T-helper 2 cell treated with Interferon-gamma antibody and Interleukin-4, amounts not matched to agents 5 μg/mL and 100 μg/mL, for 36 hours (primary cell): Measurements from ENCODE around the gene IGFL1.
"Not testable (repeated sequence)": the region's sequence is repeated elsewhere in the genome, so short reads cannot be mapped to it uniquely, and the experiment has no call there.

Source experiments
- DNase-seq: peaks from one replicate; pipeline ENCODE4 v3.0.0; 2021; ENCODE audit warnings: low spot score
- H3K27ac Mint-ChIP-seq: one replicate; pipeline ENCODE4 v1.8.0; 2021; ENCODE audit warnings: mild to moderate bottlenecking, mixed read lengths
- H3K27me3 Mint-ChIP-seq: one replicate; pipeline ENCODE4 v1.8.0; 2021; ENCODE audit warnings: low read depth, mixed read lengths
- H3K36me3 Mint-ChIP-seq: one replicate; pipeline ENCODE4 v1.8.0; 2021; ENCODE audit warnings: low read depth, mixed read lengths
- H3K4me1 Mint-ChIP-seq: one replicate; pipeline ENCODE4 v1.8.0; 2021; ENCODE audit warnings: low read depth, mixed read lengths
- H3K4me3 Mint-ChIP-seq: one replicate; pipeline ENCODE4 v1.8.0; 2022; ENCODE audit warnings: mild to moderate bottlenecking, moderate library complexity, mixed read lengths
- H3K9me3 Mint-ChIP-seq: one replicate; pipeline ENCODE4 v1.8.0; 2021; ENCODE audit warnings: mixed read lengths

The IGFL1 gene

GRCh38 chr19:46224773-46225172 is 4.8 kb upstream of the IGFL1 start:
- Mint-ChIP-seq H3K9me3 (no peaks in the 10 kb centered on the region), H3K27ac (no peak overlapping the region), H3K4me1 (no peaks in the 10 kb centered on the region), H3K4me3 (no peak overlapping the region), H3K27me3 (peaks cover 13% of the 10 kb centered on the region), H3K36me3 (no peaks in the 10 kb centered on the region)
- no peak for DNase-seq

- H3K4me3 Mint-ChIP-seq = no peak overlapping the region
- no peaks in the 10 kb centered on the region for H3K4me1 Mint-ChIP-seq
- peaks cover 16% of the 10 kb centered on the region for H3K27me3 Mint-ChIP-seq
- H3K36me3 Mint-ChIP-seq = no peaks in the 10 kb centered on the region
- H3K9me3 Mint-ChIP-seq = no peaks in the 10 kb centered on the region
- no peak overlapping the region for H3K27ac Mint-ChIP-seq
- DNase-seq = no peak
These were observed 4.0 kb upstream of the IGFL1 start for GRCh38 chr19:46225558-46226004.

GRCh38 chr19:46226438-46226973 is 3.0 kb upstream of the IGFL1 start:
- Mint-ChIP-seq H3K27ac (no peak overlapping the region), H3K4me1 (no peaks in the 10 kb centered on the region), H3K27me3 (peaks cover 17% of the 10 kb centered on the region), H3K4me3 (no peak overlapping the region), H3K36me3 (no peaks in the 10 kb centered on the region), H3K9me3 (no peaks in the 10 kb centered on the region)
- DNase-seq = no peak

DNA sequence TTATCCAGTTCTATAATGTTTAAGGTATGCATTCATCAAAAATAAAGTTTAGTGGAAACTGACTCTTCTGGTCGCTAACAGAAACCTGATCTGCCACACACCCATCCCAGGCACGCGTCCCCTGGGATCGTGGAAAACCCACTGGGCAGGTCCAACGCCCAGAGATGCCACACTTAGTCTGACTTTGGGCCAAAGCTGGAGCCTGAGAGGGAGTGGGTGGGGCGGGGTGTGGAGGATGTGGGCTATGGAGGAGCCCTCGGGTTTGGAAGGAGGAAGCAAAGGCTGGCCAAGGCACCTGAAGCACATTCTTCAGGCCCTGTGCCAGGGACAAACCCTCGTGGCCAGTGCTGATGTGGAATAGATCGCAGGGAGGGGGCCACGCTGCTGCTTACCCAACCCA is 2.5 kb downstream of the IGFL1 start:
- H3K27ac Mint-ChIP-seq = no peak overlapping the region
- no peaks in the 10 kb centered on the region for H3K4me1 Mint-ChIP-seq
- H3K27me3 Mint-ChIP-seq = peaks cover 19% of the 10 kb centered on the region
- no peaks in the 10 kb centered on the region for H3K36me3 Mint-ChIP-seq
- DNase-seq = no peak
- H3K4me3 Mint-ChIP-seq = no peak overlapping the region
- H3K9me3 Mint-ChIP-seq = no peaks in the 10 kb centered on the region

GRCh38 chr19:46232468-46232867 is 2.9 kb downstream of the IGFL1 start:
- Mint-ChIP-seq H3K27me3 (peaks cover 19% of the 10 kb centered on the region), H3K4me1 (no peaks in the 10 kb centered on the region), H3K27ac (no peak overlapping the region), H3K36me3 (no peaks in the 10 kb centered on the region), H3K9me3 (no peaks in the 10 kb centered on the region), H3K4me3 (no peak overlapping the region)
- no peak for DNase-seq

DNA sequence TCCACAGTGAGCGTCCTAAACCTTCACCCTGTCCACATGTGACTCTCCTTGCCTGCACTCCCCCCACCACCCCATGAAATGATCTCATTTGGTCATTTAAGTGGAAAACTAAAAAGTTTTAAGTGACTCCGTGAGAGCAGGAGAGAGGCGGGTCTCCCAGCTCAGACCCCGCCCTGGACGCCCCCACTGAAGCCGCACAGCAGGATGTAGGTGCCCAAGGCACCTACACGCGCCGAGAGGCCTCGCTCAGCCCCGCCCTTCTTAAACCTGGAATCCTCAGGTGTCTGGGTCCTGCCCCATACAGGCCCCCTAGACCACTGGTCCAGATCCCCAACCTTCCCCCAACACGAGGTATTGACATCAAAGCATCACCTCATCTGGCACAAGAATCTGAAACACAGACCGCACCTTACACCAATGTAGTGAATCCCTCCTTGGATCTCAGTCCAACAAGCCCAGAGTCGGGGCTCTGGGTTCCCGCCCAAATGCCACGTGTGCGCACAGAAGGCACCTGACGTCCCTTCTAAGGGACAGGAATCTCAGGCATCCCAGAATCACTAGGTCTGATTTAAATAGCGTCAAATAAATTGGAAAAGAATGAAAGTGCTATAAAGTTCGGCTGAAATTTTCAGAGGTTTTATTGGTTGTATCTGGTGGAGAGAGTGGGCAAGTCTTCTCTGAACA is 3.5 kb downstream of the IGFL1 start:
- H3K27me3 Mint-ChIP-seq = peaks cover 22% of the 10 kb centered on the region
- DNase-seq = no peak
- no peaks in the 10 kb centered on the region for H3K9me3 Mint-ChIP-seq

GRCh38 chr19:46233871-46234270 is 4.3 kb downstream of the IGFL1 start:
- peaks cover 30% of the 10 kb centered on the region for H3K27me3 Mint-ChIP-seq
- DNase-seq, H3K27ac Mint-ChIP-seq, H3K4me3 Mint-ChIP-seq, H3K4me1 Mint-ChIP-seq, H3K36me3 Mint-ChIP-seq, H3K9me3 Mint-ChIP-seq: not testable (repeated sequence)

More for the DNA sequence above, 3.5 kb downstream of the IGFL1 start:
- no peak overlapping the region for H3K27ac Mint-ChIP-seq
- H3K36me3 Mint-ChIP-seq = no peaks in the 10 kb centered on the region
- no peaks in the 10 kb centered on the region for H3K4me1 Mint-ChIP-seq
- H3K4me3 Mint-ChIP-seq = no peak overlapping the region

DNA sequence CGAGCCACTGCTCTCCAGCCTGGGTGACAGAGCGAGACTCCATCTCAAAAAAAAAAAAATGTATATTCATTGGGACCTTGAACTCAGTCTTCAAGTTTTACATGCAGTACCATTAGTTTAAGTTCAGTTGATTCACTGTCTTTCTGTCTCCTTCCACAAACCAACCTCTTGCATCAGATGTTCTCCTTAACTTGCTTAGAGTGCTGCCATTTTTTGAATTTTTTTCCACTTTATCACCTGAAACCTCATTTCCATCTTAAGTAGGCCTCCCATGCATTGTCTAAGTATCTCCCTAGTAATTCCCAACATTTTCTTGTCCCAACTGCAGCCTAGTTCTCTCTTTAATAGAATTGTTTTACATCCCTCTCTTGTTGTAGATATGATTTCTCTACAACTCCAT is 8.6 kb downstream of the IGFL1 start:
- H3K9me3 Mint-ChIP-seq, H3K36me3 Mint-ChIP-seq, H3K27ac Mint-ChIP-seq, H3K4me3 Mint-ChIP-seq, DNase-seq, H3K4me1 Mint-ChIP-seq: not testable (repeated sequence)
- H3K27me3 Mint-ChIP-seq = peaks cover 47% of the 10 kb centered on the region

DNA sequence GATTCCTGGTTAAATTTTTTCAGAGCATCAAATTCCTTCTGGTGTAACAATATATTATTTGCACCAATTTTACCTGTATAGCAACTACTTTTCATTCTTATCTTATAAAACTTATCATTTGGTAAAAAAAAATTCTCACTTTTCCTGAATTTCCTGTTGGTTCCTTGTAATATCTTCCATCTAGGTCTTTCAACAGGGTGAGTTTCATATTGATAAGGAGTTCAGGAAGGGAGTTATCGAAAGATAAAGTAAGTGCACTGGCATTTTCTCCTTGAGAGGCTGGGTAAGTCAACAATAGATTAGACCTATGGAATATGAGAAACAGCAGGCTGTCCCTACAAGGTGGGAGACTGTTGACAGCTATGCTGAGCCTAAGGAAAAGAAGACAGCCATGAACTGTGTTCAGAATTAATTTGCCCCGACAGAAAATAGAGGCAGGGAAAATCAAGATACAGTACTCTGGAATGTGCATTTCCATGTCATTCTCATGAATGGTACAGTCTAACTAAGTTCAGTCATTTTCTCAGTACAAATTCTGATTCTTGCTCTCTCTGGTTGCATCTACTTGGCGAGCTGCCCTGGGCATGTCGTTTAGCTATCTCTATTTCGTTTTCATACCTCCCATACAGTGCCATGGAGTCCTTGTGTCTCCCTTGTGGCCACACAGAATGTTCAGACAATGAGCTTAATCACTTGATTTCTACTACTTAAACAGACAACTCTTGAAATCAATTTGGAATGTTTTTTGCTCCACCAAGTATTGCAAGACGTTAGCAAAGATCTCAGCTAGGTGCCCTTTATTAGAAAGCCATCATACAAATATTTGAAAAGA is 9.9 kb downstream of the IGFL1 start:
- Mint-ChIP-seq H3K27me3 (peaks cover 54% of the 10 kb centered on the region), H3K9me3 (no peaks in the 10 kb centered on the region), H3K4me3 (no peak overlapping the region), H3K4me1 (no peaks in the 10 kb centered on the region), H3K27ac (no peak overlapping the region), H3K36me3 (no peaks in the 10 kb centered on the region)
- DNase-seq = no peak

GRCh38 chr19:46240693-46241092 is 11.2 kb downstream of the IGFL1 start:
- H3K4me1 Mint-ChIP-seq = no peaks in the 10 kb centered on the region
- H3K27ac Mint-ChIP-seq = no peak overlapping the region
- no peak overlapping the region for H3K4me3 Mint-ChIP-seq
- H3K27me3 Mint-ChIP-seq = peaks cover 61% of the 10 kb centered on the region
- no peaks in the 10 kb centered on the region for H3K36me3 Mint-ChIP-seq
- no peaks in the 10 kb centered on the region for H3K9me3 Mint-ChIP-seq
- no peak for DNase-seq

- Mint-ChIP-seq H3K36me3 (no peaks in the 10 kb centered on the region), H3K4me1 (no peaks in the 10 kb centered on the region), H3K27me3 (peaks cover 60% of the 10 kb centered on the region), H3K27ac (no peak overlapping the region), H3K4me3 (no peak overlapping the region), H3K9me3 (no peaks in the 10 kb centered on the region)
- DNase-seq = no peak
These were observed 12.1 kb downstream of the IGFL1 start for GRCh38 chr19:46241626-46242025.

DNA sequence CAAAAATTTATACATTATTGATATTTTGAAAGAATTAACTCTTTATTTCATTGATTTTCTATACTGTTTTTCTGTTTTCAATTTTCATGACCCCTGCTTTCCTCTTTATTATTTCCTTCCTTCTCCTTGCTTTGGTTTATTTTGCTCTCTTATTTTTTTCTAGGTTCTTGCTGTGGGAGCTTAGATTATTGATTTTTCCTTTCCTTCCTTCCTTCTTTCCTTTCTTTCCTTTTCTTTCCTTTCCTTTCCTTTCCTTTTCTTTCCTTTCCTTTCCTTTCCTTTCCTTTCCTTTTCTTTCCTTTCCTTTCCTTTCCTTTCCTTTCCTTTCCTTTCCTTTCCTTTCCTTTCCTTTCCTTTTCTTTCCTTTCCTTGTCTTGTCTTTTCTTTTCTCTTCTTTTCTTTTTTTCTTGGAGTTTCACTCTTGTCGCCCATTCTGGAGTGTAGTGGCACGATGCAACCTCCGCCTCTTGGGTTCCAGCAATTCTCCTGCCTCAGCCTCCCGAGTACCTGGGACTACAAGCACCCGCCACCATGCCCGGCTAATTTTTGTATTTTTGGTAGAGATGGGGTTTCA is 13.6 kb downstream of the IGFL1 start:
- not testable (repeated sequence) for H3K9me3 Mint-ChIP-seq, H3K27ac Mint-ChIP-seq, DNase-seq, H3K4me3 Mint-ChIP-seq, H3K4me1 Mint-ChIP-seq, H3K36me3 Mint-ChIP-seq
- H3K27me3 Mint-ChIP-seq = peaks cover 62% of the 10 kb centered on the region

DNA sequence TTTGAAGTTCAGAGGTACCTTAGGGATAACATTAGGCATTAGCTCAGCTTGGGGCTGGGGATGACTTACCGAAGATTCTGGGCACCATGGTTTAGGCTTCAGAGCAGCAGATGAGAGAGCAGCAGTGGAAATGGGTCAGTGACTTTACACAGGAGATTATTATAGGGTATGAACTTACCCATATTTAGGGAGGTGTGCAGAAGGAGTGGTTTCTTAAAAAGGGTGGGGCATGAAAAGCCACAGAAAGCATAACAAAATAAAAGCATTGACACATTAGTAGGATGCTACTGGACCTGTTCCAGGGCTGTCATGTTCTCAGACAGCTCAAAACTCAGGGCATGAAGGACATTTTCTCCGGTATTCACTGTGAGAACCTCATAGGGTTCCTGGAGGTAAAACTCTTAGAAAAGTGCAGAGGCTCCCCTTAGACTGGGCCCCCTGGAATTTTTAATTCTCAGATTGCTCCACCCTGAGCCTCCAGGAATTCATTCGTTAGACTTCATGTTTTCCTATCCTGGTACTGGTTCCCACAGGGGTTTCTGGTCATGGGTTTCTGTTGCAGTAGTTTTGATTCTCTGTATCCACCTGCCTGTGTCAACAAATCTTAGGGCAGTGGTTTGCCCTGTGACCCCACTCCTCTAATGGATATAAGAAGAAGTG is 20.7 kb downstream of the IGFL1 start:
- Mint-ChIP-seq H3K4me1 (no peaks in the 10 kb centered on the region), H3K9me3 (no peaks in the 10 kb centered on the region), H3K4me3 (no peak overlapping the region), H3K27me3 (peaks cover 55% of the 10 kb centered on the region), H3K36me3 (no peaks in the 10 kb centered on the region), H3K27ac (no peak overlapping the region)
- no peak for DNase-seq

DNA sequence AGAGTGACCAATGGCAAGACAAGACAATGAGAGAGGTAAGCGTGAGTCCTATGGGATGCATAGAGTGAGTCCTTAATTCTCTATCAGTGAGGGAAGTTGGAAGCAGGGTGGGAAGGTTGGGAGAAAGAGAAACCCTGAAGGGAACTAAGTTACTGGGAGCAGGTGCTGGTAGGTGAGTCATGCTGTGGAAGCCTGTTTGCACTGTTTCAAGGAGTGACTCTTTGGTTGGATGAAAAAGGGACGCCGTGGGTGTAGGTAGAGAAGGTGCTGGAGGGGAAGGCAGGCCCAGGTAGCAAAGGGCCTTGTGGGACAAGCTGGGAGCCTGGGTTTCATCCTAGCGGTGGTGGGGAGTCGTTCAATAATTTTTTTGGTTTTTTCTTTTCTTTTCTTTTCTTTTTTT is 21.9 kb downstream of the IGFL1 start:
- peaks cover 51% of the 10 kb centered on the region for H3K27me3 Mint-ChIP-seq
- no peaks in the 10 kb centered on the region for H3K4me1 Mint-ChIP-seq
- no peak for DNase-seq
- no peak overlapping the region for H3K4me3 Mint-ChIP-seq
- H3K27ac Mint-ChIP-seq = no peak overlapping the region
- H3K36me3 Mint-ChIP-seq = no peaks in the 10 kb centered on the region
- no peaks in the 10 kb centered on the region for H3K9me3 Mint-ChIP-seq
